ENCODE results near the gene CLDN12.

DNA sequence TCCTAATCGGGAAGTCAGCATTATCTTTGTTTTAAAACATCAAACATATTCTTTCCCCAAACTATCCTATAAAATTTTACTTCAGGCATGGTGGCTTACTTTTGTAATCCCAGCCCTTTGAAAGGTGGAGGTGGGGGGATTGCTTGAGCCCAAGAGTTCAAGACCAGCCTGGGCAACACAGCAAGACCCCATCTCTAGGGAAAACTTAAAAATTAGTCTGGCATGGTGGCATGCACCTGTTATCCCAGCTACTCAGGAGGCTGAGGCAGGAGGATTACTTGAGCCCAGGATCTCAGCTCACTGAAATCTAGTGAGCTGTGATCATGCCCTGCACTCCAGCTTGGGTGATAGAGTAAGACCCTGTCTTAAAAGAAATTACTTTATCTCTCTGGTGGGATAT, 4.9 kb downstream of the CLDN12 start:
- TF ChIP-seq, protein P1, sequence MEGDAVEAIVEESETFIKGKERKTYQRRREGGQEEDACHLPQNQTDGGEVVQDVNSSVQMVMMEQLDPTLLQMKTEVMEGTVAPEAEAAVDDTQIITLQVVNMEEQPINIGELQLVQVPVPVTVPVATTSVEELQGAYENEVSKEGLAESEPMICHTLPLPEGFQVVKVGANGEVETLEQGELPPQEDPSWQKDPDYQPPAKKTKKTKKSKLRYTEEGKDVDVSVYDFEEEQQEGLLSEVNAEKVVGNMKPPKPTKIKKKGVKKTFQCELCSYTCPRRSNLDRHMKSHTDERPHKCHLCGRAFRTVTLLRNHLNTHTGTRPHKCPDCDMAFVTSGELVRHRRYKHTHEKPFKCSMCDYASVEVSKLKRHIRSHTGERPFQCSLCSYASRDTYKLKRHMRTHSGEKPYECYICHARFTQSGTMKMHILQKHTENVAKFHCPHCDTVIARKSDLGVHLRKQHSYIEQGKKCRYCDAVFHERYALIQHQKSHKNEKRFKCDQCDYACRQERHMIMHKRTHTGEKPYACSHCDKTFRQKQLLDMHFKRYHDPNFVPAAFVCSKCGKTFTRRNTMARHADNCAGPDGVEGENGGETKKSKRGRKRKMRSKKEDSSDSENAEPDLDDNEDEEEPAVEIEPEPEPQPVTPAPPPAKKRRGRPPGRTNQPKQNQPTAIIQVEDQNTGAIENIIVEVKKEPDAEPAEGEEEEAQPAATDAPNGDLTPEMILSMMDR (IDR thresholded peaks at IDR 0.05; ENCODE audit: low read depth, low read length, poor library complexity, severe bottlenecking) = no peak
- TF ChIP-seq EZH2phosphoT487 (IDR thresholded peaks at IDR 0.05; ENCODE audit: borderline replicate concordance, low read length) = no peak
